Measurements from ENCODE around the gene RRP7A.

- TF ChIP-seq CTCF (IDR thresholded peaks at IDR 0.05): no peak
- TF ChIP-seq POLR2A (IDR thresholded peaks at IDR 0.05): no peak
These were observed 42.7 kb upstream of the RRP7A start for GRCh38 chr22:42562279-42562678.
